HG03460 (cell line): ENCODE results near the gene CALCOCO2.

Source experiments
- ATAC-seq: cut with Tn5 transposase; IDR thresholded peaks from one replicate; pipeline ENCODE4 v1.9.1; 2021; ENCODE audit not compliant: unreplicated experiment

CALCOCO2 gene

DNA sequence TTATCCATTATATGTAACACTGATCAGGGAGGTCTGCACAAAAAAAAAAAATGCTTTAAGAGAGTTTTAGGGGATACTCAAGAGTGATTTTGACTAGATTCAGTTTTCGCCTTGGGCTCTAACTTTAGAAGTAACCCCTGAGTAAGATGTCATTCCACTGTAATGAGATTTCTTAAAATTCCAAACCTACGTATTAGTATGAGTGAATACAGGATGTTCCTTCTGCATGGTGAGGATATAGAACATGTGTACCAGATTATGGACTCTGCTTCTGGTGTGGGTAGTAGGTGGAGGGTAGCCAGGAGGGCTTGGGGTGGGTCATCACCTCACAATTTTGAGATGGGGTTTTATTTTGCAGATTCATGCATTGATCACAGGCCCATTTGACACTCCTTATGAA lies 81.6 kb downstream of the CALCOCO2 start:
- ATAC-seq: no peak
